Measurements from ENCODE around the gene TAPT1. TPM values are rescaled to one million over a fixed set of nuclear protein-coding genes. Genes with fewer than 3 reads are reported as not detected.
A peak's percentile ranks its signal among the peaks of the same experiment; 100 is the strongest.

TAPT1 gene
- polyA plus RNA-seq, 1 of the 3 experiments (the other 2 are of a cell fraction), result 6.2 TPM

DNA sequence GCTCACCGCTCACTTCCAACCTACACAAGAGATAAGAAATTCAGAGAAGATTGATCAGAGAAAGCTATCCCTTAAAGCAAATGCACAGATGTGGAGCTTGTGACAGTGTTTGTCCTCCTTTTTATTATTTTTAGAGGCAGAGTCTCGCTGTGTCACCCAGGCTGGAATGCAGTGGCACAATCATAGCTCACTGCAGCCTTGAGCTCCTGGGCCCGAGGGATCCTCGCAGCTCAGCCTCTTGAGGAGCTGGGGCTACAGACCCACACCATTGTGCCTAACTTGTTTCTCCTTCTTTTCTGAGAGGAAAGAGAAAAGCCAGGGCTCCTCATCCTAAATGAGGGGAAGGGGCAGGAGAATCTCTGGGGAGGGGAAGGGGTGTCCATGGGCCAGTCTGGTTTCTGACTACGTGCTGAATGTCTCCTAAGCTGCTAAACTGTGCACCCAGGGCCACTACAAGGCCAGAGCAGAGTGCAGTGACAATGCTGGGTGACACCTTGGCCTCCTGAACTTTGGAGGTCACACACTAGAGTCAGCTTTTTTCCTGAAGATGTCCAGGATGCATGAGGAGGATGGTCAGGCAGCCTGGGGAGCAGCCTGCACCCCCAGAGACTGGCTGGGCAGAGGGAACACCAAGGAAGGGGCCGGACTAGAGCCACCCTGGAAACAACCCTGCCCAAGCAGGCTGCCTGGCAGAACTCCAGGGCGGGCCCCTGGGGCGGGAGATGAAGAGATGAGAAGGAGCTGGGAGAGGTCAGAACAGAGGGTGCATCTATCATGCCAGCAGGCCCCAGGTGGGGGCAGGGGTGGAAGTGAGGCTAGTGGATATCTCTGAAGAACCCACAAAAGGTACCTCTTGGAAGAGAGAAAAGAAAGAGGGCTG lies 87.0 kb downstream of the TAPT1 start:
- Histone ChIP-seq H3K9me2 (no peaks in the 10 kb centered on the region), H3K36me3 (replicated peaks in 1 of 2; ENCODE audit: control insufficient read depth in 1 of 2, insufficient read depth in 2 of 2, low read length in 1 of 2) (no peaks in the 10 kb centered on the region), H3K9ac (no peak overlapping the region), H3K9me3 (no peaks in the 10 kb centered on the region), H2AFZ (ENCODE audit: low read depth) (no peak overlapping the region), H3K27me3 (ENCODE audit: insufficient read depth) (no peaks in the 10 kb centered on the region), H3K4me3 (ENCODE audit: low read depth in 2 of 2, low read length in 1 of 2) (no peak overlapping the region), H3F3A (replicated peaks; ENCODE audit: insufficient read depth) (no peaks in the 10 kb centered on the region), H4K20me1 (ENCODE audit: insufficient read depth) (no peaks in the 10 kb centered on the region), H3K27ac (ENCODE audit: low read depth in 2 of 2, low read length in 1 of 2) (no peak overlapping the region), H3K79me2 (ENCODE audit: insufficient read depth) (no peaks in the 10 kb centered on the region), H3K4me1 (ENCODE audit: control insufficient read depth in 1 of 2, insufficient read depth in 2 of 2, low read depth in 1 of 2, low read length in 1 of 2) (peaks cover 0 to 4% of the 10 kb centered on the region in 2 experiments; a peak in 1 of 4 replicates), H3K4me2 (no peak overlapping the region)
- CTCF ChIA-PET, result interaction anchor here (0.6 kb wide), 1 partner anchor 10 kb away, joined by 3 read pairs; no protein-coding TSS in a partner anchor
- 52% methylated on average over 8 of the region's 8 CpGs for WGBS (ENCODE audit: low lambda C conversion rate)
- POLR2A ChIA-PET, result no interaction called here
- TF ChIP-seq TEAD4 (IDR thresholded peaks at IDR 0.05; ENCODE audit: borderline replicate concordance, insufficient read depth) (no peak), MEF2A (IDR thresholded peaks at IDR 0.05; ENCODE audit: borderline replicate concordance, low read depth) (no peak), USF1 (IDR thresholded peaks at IDR 0.05; ENCODE audit: borderline replicate concordance, low read depth) (no peak), TAF1 (IDR thresholded peaks at IDR 0.05; ENCODE audit: borderline replicate concordance, low read depth, low read length) (no peak), JUND (IDR thresholded peaks at IDR 0.05) (no peak), RAD21 (IDR thresholded peaks at IDR 0.05; ENCODE audit: low read length) (no peak), RCOR1 (IDR thresholded peaks at IDR 0.05; ENCODE audit: low read length) (no peak), ZBTB33 (IDR thresholded peaks at IDR 0.05; ENCODE audit: borderline replicate concordance, low read depth) (no peak), RXRA (IDR thresholded peaks at IDR 0.05; ENCODE audit: borderline replicate concordance, low read depth) (no peak), EP300 (IDR thresholded peaks at IDR 0.05; ENCODE audit: borderline replicate concordance in 1 of 2, low read depth in 1 of 2, low read length in 1 of 2) (no peak), IRF3 (IDR thresholded peaks at IDR 0.05; ENCODE audit: low read depth, low read length) (no peak), PBX3 (IDR thresholded peaks at IDR 0.05) (no peak), FOXM1 (IDR thresholded peaks at IDR 0.05; ENCODE audit: low read depth) (no peak), RFX5 (IDR thresholded peaks at IDR 0.05; ENCODE audit: low read length) (no peak), MAX (IDR thresholded peaks at IDR 0.05; ENCODE audit: low read depth) (no peak)
- TF ChIP-seq, protein P1, sequence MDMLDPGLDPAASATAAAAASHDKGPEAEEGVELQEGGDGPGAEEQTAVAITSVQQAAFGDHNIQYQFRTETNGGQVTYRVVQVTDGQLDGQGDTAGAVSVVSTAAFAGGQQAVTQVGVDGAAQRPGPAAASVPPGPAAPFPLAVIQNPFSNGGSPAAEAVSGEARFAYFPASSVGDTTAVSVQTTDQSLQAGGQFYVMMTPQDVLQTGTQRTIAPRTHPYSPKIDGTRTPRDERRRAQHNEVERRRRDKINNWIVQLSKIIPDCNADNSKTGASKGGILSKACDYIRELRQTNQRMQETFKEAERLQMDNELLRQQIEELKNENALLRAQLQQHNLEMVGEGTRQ (IDR thresholded peaks at IDR 0.05; ENCODE audit: borderline replicate concordance, low read depth, low read length), result no peak
- peak; percentile 17 for DNase-seq
